HUDEP-2 (cell line): ENCODE results near the gene NOTCH2.
A peak's percentile ranks its signal among the peaks of the same experiment; 100 is the strongest.
"Not testable (repeated sequence)": the region's sequence is repeated elsewhere in the genome, so short reads cannot be mapped to it uniquely, and the experiment has no call there.

Source experiments
- DNase-seq, 76 experiments: peaks; one replicate each; lab custom pipeline; 2025; ENCODE audit not compliant: unreplicated experiment in 76 of 76; lab: John Stamatoyannopoulos, UW

Gene NOTCH2

GRCh38 chr1:120069920-120070214 lies 405 bp upstream of the NOTCH2 start:
- DNase-seq, result not testable (repeated sequence)

GRCh38 chr1:120068683-120069066 lies 787 bp downstream of the NOTCH2 start:
- DNase-seq, result not testable (repeated sequence)

GRCh38 chr1:120048208-120048607 lies 21.3 kb downstream of the NOTCH2 start:
- DNase-seq, result not testable (repeated sequence)

- DNase-seq, result not testable (repeated sequence)
Measured at GRCh38 chr1:120041771-120042170, 27.7 kb downstream of the NOTCH2 start.

- not testable (repeated sequence) for DNase-seq
Measured at GRCh38 chr1:120032253-120032652, 37.2 kb downstream of the NOTCH2 start.

- DNase-seq, result not testable (repeated sequence)
Measured at GRCh38 chr1:120023791-120024190, 45.7 kb downstream of the NOTCH2 start.

- DNase-seq, result not testable (repeated sequence)
Measured at GRCh38 chr1:120014978-120015377, 54.5 kb downstream of the NOTCH2 start.

GRCh38 chr1:120008320-120008719 lies 61.1 kb downstream of the NOTCH2 start:
- not testable (repeated sequence) for DNase-seq

- DNase-seq, result not testable (repeated sequence)
Measured at GRCh38 chr1:120007850-120008249, 61.6 kb downstream of the NOTCH2 start.

- not testable (repeated sequence) for DNase-seq
Measured at GRCh38 chr1:120001035-120001434, 68.4 kb downstream of the NOTCH2 start.

- DNase-seq, result not testable (repeated sequence)
Measured at GRCh38 chr1:119996731-119997312, 72.6 kb downstream of the NOTCH2 start.

- not testable (repeated sequence) for DNase-seq
Measured at GRCh38 chr1:119995975-119996374, 73.5 kb downstream of the NOTCH2 start.

- DNase-seq, result no peak
Measured at GRCh38 chr1:119988306-119989062, 81.0 kb downstream of the NOTCH2 start.

GRCh38 chr1:119987686-119988085 lies 81.8 kb downstream of the NOTCH2 start:
- DNase-seq, result no peak

- DNase-seq, result no peak
Measured at GRCh38 chr1:119987112-119987511, 82.3 kb downstream of the NOTCH2 start.

GRCh38 chr1:119986007-119986497 lies 83.4 kb downstream of the NOTCH2 start:
- DNase-seq, result no peak

GRCh38 chr1:119984771-119985170 lies 84.7 kb downstream of the NOTCH2 start:
- no peak for DNase-seq

- DNase-seq, result peak in 35 of 76 experiments; percentile 1 to 68 (median 22)
Measured at GRCh38 chr1:119981986-119982815, 87.3 kb downstream of the NOTCH2 start.

GRCh38 chr1:119981496-119981895 lies 88.0 kb downstream of the NOTCH2 start:
- DNase-seq, result peak in 62 of 76 experiments; percentile 1 to 83 (median 42)

GRCh38 chr1:119978018-119978505 lies 91.4 kb downstream of the NOTCH2 start:
- no peak for DNase-seq

GRCh38 chr1:119977113-119977736 lies 92.2 kb downstream of the NOTCH2 start:
- DNase-seq, result not testable (repeated sequence)
